ENCODE results near the gene IGFBPL1.
A peak's percentile ranks its signal among the peaks of the same experiment; 100 is the strongest.
"Not testable (repeated sequence)": the region's sequence is repeated elsewhere in the genome, so short reads cannot be mapped to it uniquely, and the experiment has no call there.

The IGFBPL1 gene

DNA sequence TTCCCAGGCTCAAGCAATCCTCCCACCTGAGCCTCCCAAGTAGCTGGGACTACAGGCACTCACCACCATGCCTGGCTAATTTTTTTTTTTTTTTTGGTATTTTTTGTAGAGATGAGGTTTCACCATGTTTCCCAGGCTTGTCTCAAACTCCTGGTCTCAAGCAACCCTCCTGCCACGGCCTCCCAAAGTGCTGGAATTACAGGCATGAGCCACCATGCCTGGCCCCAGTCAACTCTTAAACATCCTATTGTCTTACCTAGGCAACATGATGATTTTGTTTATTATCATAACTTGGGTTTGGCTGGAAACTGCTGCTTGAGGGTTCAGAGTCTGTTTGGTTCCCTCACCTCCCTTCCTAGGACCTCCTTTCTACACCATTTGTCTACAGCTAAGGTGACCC lies 25.1 kb downstream of the IGFBPL1 start:
- not testable (repeated sequence) for DNase-seq (ENCODE audit: low spot score)

DNA sequence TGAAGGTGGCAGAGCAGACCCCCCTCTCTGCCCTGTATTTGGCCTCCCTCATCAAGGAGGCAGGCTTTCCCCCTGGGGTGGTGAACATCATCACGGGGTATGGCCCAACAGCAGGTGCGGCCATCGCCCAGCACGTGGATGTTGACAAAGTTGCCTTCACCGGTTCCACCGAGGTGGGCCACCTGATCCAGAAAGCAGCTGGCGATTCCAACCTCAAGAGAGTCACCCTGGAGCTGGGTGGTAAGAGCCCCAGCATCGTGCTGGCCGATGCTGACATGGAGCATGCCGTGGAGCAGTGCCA lies 27.9 kb downstream of the IGFBPL1 start:
- no peak for DNase-seq (ENCODE audit: low spot score)

DNA sequence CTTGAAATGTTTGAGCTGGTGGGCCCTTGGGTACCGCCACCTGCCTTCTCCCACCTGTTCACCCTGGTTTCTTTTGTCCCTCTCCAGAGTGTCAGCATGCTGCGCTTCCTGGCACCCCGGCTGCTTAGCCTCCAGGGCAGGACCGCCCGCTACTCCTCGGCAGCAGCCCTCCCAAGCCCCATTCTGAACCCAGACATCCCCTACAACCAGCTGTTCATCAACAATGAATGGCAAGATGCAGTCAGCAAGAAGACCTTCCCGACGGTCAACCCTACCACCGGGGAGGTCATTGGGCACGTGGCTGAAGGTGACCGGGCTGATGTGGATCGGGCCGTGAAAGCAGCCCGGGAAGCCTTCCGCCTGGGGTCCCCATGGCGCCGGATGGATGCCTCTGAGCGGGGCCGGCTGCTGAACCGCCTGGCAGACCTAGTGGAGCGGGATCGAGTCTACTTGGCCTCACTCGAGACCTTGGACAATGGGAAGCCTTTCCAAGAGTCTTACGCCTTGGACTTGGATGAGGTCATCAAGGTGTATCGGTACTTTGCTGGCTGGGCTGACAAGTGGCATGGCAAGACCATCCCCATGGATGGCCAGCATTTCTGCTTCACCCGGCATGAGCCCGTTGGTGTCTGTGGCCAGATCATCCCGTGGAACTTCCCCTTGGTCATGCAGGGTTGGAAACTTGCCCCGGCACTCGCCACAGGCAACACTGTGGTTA lies 28.4 kb downstream of the IGFBPL1 start:
- no peak for DNase-seq (ENCODE audit: low spot score)

GRCh38 chr9:38394416-38394815 lies 29.8 kb downstream of the IGFBPL1 start:
- no peak for DNase-seq (ENCODE audit: low spot score)

- peak; percentile 4 for DNase-seq (ENCODE audit: low spot score)
Measured at GRCh38 chr9:38393128-38393796, 31.0 kb downstream of the IGFBPL1 start.

- peak; percentile 85 for DNase-seq (ENCODE audit: low spot score)
Measured at GRCh38 chr9:38392235-38393127, 31.8 kb downstream of the IGFBPL1 start, which contains the start of gene ALDH1B1. Gene ALDH1B1, plus strand, starts transcription at chr9:38392702. Its CDS starts 3,047 bp downstream, at chr9:38395749.

GRCh38 chr9:38391278-38392118 lies 32.8 kb downstream of the IGFBPL1 start:
- no peak for DNase-seq (ENCODE audit: low spot score)

DNA sequence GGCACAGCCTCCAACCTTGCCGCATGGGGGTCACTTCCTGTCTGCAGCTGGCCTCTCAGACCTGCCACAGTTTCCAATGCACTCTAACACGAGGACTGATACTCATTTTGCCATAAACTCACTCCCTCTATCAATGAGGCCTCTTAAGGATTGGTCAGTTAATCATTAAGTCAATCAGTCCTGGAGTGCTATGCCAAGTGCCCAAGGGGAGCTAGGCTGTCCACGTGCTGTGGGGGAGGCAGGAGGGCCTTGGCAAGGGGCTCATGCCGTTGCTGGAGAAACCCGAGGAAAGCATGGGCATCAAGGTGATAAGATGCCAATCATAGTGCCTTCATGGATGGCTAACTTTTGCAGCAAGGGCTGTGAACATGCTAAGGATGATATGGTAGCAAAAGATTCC lies 33.4 kb downstream of the IGFBPL1 start:
- no peak for DNase-seq (ENCODE audit: low spot score)

DNA sequence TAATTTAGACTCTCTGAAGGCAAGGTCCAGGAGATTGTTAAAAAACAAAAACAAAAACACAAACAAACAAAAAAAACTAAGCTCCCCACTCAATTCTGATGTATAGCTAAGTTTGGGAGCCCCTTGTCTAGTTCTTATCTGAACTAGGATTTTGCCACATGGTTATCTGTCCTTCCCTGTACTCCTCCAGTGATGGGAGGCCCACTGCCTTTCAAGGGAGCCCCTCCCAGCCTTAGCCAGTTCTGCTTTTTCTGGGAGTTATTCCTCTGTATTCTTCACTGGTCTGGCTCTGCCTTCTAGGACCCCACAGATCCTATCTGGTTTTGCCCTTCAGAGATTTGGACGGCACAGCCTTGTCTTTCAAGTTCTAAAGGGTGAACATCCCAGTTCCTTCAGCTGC lies 33.8 kb downstream of the IGFBPL1 start:
- no peak for DNase-seq (ENCODE audit: low spot score)

DNA sequence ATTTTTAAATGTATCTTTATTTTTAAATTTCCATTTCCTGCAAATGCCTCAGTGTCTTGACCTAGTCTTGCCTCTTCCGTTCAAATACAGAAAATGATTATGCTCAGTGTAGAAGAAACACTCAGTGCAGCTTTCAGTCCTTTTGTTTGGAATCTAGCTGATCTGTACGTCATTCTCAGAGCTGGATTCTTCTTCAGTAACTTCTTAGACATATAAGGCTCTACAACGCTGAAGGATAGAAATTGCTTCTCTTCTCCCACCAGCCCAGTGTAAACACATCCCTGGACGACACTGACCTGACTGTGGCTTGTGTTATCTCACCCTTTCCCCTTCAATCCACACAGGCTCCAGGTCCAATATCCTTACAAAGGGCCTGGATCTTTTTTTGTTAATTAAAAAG lies 34.9 kb downstream of the IGFBPL1 start:
- no peak for DNase-seq (ENCODE audit: low spot score)

DNA sequence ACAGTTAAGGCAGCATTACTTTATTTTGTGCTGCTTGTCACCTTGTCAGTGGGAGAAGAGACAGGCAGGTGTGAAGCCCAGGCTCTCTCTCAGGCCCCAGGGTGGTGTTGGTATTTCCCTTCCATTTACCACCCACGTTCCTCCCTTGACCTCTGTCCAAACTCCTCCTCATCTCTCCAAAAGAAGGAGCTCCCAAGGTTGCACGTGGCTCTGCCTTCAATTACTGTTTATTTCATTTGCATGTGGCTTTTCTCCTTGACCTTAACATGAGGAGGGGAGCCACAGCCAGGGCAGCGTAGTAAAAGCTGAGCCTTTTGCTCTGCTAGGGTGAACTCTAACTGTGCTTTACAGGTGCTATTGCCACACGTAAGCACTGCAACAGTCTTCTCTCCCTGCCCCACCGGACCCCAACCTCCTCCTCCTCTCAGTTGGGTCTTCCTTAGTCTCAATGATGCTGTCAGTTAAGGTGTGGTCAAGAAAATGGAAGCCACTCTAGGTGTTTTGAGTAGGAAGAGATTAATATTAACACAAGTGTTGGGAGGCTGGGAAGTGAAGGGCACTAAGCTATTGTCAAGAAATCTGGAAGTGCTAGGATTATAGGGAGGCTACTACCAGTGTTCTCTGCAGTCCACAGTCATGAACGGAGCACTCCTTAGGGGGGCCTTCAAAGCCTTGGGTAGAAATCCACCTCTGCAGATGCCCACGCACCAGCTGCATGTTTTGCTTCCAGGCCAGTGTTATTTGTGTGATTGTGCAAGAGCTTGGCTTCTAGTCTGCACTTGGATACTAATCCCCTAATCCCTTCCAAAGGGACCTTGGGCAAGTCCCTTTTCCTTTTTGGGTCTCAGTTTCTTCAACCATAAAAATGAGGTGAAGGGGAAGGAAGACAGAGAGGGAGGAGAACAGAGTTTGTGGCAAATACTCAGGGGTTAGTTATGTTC lies 35.7 kb downstream of the IGFBPL1 start:
- no peak for DNase-seq (ENCODE audit: low spot score)

DNA sequence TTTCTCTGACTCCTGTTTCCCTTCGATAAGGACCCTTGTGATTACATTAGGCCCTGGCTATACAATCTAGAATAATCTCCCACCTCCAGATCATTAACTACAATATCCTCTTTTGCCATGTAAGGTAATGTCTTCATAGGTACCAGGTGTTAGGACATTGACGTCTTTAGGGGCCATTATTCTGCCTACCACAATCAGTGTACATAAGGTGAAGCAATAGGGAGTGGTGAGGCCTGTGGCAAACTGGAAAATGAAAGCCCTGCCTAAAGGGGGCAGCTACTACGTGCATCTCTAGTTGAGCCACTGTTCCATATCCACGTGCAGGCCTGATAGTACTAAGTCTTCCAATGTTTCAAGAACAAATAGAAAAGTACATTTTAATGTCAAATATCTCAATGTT lies 36.5 kb downstream of the IGFBPL1 start:
- DNase-seq (ENCODE audit: low spot score): no peak

GRCh38 chr9:38387066-38387465 lies 37.2 kb downstream of the IGFBPL1 start:
- no peak for DNase-seq (ENCODE audit: low spot score)

DNA sequence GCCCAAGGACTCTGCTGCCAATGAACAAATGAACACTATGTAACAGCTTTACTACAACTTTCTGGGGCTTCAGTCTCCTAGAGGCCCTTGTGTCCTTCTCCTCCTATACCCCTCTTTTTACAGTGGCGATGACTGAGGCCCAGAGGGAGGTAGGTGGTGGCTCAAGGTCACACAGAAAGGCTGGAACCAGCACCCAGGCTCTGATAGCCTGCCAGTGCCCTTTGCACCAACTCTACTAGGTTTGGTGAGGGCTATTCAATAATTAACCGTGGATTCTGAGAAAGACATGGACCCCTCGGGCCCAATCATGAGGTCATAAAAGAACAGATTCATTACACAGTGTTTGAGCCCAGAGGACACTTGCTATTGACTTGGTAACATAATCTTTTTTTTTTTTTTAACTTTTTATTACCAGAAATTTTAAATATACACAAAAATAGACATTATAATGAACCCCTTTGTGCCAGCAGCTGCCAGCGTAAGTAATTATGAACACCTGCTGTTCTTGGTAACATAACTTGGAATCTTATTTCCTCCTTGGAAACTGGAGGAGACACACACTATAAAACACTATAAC lies 37.8 kb downstream of the IGFBPL1 start:
- no peak for DNase-seq (ENCODE audit: low spot score)

DNA sequence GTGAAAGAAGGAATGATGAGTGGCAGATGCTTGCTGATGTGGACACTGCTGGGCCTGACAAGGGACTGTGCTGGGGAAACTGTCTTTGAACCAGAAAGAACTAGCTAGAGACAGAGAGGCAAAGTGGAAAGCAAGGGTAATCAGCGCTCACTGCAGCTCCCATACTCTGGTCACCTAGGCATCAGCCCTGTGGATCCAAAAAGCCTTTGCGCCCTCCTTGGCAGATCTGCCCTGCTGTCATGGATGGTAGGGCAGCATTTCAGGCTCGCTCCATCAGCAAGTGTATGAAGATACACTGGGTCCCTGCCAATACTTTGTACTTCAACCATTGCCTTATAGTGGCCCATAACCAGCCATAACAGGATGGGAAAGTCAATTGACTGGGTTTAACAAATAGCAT lies 38.4 kb downstream of the IGFBPL1 start:
- no peak for DNase-seq (ENCODE audit: low spot score)

DNA sequence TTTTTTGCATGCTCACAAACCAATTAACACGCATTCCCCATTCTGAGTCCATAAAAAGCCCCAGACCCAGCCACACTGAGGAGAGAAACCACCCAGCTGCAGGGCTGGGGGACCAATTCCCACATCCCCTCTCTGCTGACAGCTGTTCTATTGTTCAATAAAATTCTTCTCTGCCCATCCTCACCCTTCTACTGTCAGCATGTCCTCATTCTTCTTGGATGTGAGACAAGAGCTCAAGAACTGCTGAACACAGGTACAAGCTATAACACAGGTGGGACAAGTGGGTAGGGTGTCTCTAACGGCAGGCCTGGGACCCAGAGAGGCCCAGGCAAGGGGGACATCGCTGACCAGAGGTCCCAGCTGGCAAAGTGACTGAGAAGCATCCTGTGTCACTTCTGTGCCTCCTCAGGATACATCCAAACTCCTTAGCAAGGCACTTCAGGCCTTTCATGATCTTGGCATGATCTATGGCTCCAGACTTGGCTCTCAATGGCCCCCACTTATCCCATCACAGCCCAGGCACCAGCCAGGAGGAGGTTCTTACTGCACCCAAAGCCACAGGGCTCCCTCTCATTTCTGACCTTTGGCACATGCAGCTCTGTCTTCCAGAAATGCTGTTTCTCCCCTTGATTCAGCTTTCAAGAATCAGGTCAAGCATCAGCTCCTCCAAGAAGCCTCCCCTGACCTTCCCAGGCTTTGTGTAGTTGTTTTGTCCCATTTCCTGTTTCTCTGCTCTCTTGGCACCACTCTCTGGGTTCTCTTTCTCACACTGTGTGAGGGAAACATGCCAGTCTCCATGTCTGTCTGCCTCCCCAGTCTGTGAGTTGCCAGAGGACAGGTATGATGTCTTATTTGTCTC lies 39.0 kb downstream of the IGFBPL1 start:
- DNase-seq (ENCODE audit: low spot score): no peak

DNA sequence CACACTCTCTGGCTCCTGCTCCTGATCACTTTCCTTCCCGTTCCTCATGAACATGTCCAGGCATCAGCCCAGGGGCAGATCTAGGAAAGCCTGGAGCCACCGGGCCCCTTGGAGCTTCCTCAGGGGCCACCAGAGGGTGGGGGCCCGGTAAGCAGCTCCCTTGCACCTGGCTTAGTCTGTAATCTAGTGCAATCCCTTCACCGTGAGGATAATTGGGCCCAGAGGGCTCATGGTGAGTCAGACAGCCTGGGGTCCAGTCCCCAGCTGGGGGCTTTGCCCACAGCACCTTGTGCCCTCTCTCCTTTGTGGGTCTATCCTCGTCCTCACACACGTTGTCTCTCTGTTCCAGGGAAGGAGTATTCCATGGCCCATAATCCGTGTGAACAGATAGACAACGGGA lies 42.1 kb downstream of the IGFBPL1 start:
- no peak for DNase-seq (ENCODE audit: low spot score)

DNA sequence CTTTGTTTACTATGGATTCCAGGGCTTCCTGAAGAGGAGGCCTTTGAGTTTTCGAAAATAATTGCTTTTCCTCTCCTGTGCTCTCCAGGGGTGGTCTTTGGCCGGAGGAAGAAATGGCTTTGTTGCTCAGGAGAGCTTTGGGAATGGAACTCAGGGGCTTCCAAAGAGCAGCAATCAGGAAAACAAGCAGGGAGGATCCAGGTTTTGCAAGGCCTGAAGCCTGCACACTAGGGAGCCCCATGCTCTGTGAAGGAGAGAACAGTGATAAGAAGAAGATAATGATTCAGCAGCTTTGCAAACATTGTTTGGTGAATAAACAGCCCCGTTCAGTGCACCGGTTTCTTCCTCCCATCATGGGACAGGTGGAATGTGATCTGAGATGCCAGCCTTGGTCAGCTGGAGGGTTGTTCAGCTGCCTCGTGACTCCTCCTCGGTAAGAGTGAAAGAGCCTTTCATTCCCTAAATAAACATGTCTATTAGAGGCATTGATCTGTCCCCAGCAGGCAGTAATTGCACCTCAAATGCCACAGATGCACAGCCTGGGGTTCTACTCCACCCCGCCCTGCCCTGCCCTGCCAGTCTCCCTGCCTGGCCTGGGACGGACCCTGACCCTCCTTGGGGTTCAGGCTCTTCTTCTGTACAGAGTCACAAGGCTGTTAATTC lies 43.3 kb downstream of the IGFBPL1 start:
- DNase-seq (ENCODE audit: low spot score): no peak
